Vagina (tissue), 2 donors: ENCODE results near the gene DHFR.

Experiments used
- CTCF ChIP-seq, 3 experiments: fragments of 450-650 bp in 2 of 3; fragments of 200-600 bp in 1 of 3; sonication (generic) in 1 of 3; IDR thresholded peaks; one replicate each; pipeline ENCODE4 v1.5.1; 2017 to 2019; ENCODE audit warnings: antibody characterized with exemption in 3 of 3, mild to moderate bottlenecking in 2 of 3, moderate library complexity in 2 of 3
- POLR2A ChIP-seq, 2 donors: fragments of 450-650 bp; IDR thresholded peaks; one replicate each; pipeline ENCODE4 v1.6.1; 2017; ENCODE audit warnings: antibody characterized with exemption in 2 of 2, mild to moderate bottlenecking in 2 of 2, moderate library complexity in 2 of 2
- POLR2AphosphoS5 ChIP-seq, 2 donors: sonication (generic); formaldehyde crosslinking; IDR thresholded peaks; one replicate each; pipeline ENCODE4 v1.9.0; 2017; ENCODE audit warnings: antibody characterized with exemption in 2 of 2, mild to moderate bottlenecking in 2 of 2, low read depth in 1 of 2; ENCODE audit not compliant: insufficient read depth in 1 of 2

GRCh38 chr5:80662108-80662507, 7.3 kb upstream of the DHFR start:
- TF ChIP-seq POLR2AphosphoS5 (IDR thresholded peaks at IDR 0.05; ENCODE audit: insufficient read depth in 1 of 2, low read depth in 1 of 2) (no peak), POLR2A (IDR thresholded peaks at IDR 0.05) (no peak), CTCF (IDR thresholded peaks at IDR 0.05) (no peak)
